Neural cell (in vitro differentiated cells): ENCODE results near the gene ITGAX. TPM values are rescaled to one million over a fixed set of nuclear protein-coding genes. Genes with fewer than 3 reads are reported as not detected.

ENCODE experiments used
- H2AFZ ChIP-seq: fragments of 200-600, 300-800 bp; sonication (generic), shearing (Covaris generic); 2 replicates; pipeline ENCODE4 v1.6.0; 2014; ENCODE audit warnings: low read depth, mild to moderate bottlenecking, antibody characterized with exemption, low read length, moderate library complexity
- H3F3A ChIP-seq: fragments of 200-600 bp; shearing (Covaris generic); 2 replicates; pipeline ENCODE4 v1.6.1; 2016; ENCODE audit warnings: mild to moderate bottlenecking, moderate library complexity, mixed read lengths, antibody characterized with exemption, low read length; ENCODE audit not compliant: insufficient read depth, poor library complexity, severe bottlenecking
- H3K27ac ChIP-seq: fragments of 200-600, 300-800 bp; sonication (generic), shearing (Covaris generic); 2 replicates; pipeline ENCODE4 v1.5.1; 2014; ENCODE audit warnings: mild to moderate bottlenecking, low read length, moderate library complexity
- H3K27me3 ChIP-seq: fragments of 300-800, 200-600 bp; sonication (generic), shearing (Covaris generic); 2 replicates; pipeline ENCODE4 v1.6.0; 2014; ENCODE audit warnings: mild to moderate bottlenecking, low read depth, low read length, moderate library complexity; ENCODE audit not compliant: insufficient read depth
- H3K36me3 ChIP-seq: fragments of 300-800, 200-600 bp; sonication (generic), shearing (Covaris generic); 2 replicates; pipeline ENCODE4 v1.5.1; 2014; ENCODE audit warnings: mild to moderate bottlenecking, antibody characterized with exemption, low read length, moderate library complexity; ENCODE audit not compliant: insufficient read depth
- H3K4me2 ChIP-seq: fragments of 300-800, 200-600 bp; sonication (generic), shearing (Covaris generic); 2 replicates; pipeline ENCODE4 v1.6.0; 2014; ENCODE audit warnings: mild to moderate bottlenecking, low read length
- H3K4me3 ChIP-seq: fragments of 300-800, 200-600 bp; sonication (generic), shearing (Covaris generic); 2 replicates; pipeline ENCODE4 v1.5.1; 2014; ENCODE audit warnings: mild to moderate bottlenecking, low read length, moderate library complexity
- H3K79me2 ChIP-seq: fragments of 200-600 bp; shearing (Covaris generic); replicated peaks from 2 replicates; pipeline ENCODE4 v1.6.0; 2014; ENCODE audit warnings: mild to moderate bottlenecking, low read length, moderate library complexity; ENCODE audit not compliant: insufficient read depth
- H3K9ac ChIP-seq: fragments of 300-800, 200-600 bp; sonication (generic), shearing (Covaris generic); 2 replicates; pipeline ENCODE4 v1.6.1; 2016; ENCODE audit warnings: mild to moderate bottlenecking, low read length, mixed read lengths
- H3K9me2 ChIP-seq: fragments of 200-600 bp; shearing (Covaris generic); 2 replicates; pipeline ENCODE4 v1.6.1; 2016; ENCODE audit warnings: mild to moderate bottlenecking, low read length, mixed read lengths; ENCODE audit not compliant: insufficient read depth
- H3K9me3 ChIP-seq: fragments of 200-600, 300-800 bp; sonication (generic), shearing (Covaris generic); 2 replicates; pipeline ENCODE4 v1.6.1; 2016; ENCODE audit warnings: mild to moderate bottlenecking, mixed run types, low read length, moderate library complexity, mixed read lengths
- H4K20me1 ChIP-seq: fragments of 200-600 bp; shearing (Covaris generic); 2 replicates; pipeline ENCODE4 v1.6.1; 2016; ENCODE audit warnings: mild to moderate bottlenecking, mixed run types; ENCODE audit not compliant: insufficient read depth
- EP300 ChIP-seq: fragments of 450-650 bp; conservative IDR thresholded peaks from 2 replicates; pipeline ENCODE4 v1.6.1; 2014; ENCODE audit warnings: antibody characterized with exemption, mild to moderate bottlenecking, moderate library complexity; ENCODE audit not compliant: poor library complexity, severe bottlenecking
- EZH2 ChIP-seq: fragments of 200-600, 300-800 bp; shearing (Covaris generic), sonication (generic); IDR thresholded peaks from 2 replicates; pipeline ENCODE4 v1.6.1; 2014; ENCODE audit warnings: antibody characterized with exemption, low read length, borderline replicate concordance, mild to moderate bottlenecking; ENCODE audit not compliant: insufficient read depth, poor library complexity, severe bottlenecking
- MXI1 ChIP-seq: fragments of 450-650 bp; conservative IDR thresholded peaks from 2 replicates; pipeline ENCODE4 v1.6.1; 2014; ENCODE audit warnings: antibody characterized with exemption, mild to moderate bottlenecking; ENCODE audit not compliant: poor library complexity, severe bottlenecking
- POLR2AphosphoS5 ChIP-seq: IDR thresholded peaks from 2 replicates; pipeline ENCODE4 v1.6.1; 2012
- RAD21 ChIP-seq: fragments of 450-650 bp; conservative IDR thresholded peaks from 2 replicates; pipeline ENCODE4 v1.6.1; 2014; ENCODE audit warnings: antibody characterized with exemption, mild to moderate bottlenecking, moderate library complexity
- SMC3 ChIP-seq: fragments of 450-650 bp; conservative IDR thresholded peaks from 2 replicates; pipeline ENCODE4 v1.6.1; 2014; ENCODE audit warnings: antibody characterized with exemption, mild to moderate bottlenecking, moderate library complexity; ENCODE audit not compliant: poor library complexity
- polyA plus RNA-seq: library from polyadenylated mRNA; depleted of rRNA; stranded (reverse); fragments of >200 nt; gene quantifications from 2 replicates; pipeline ENCODE4 v1.2.3, GENCODE V29; 2014
- TF ChIP-seq, protein P1 (sequence below): IDR thresholded peaks from 2 replicates; pipeline ENCODE4 v1.6.1; 2012; ENCODE audit warnings: borderline replicate concordance

The ITGAX gene
- polyA plus RNA-seq, 1 donor from 2014 or later, result not detected

GRCh38 chr16:31347445-31347844 is 7.5 kb upstream of the ITGAX start:
- TF ChIP-seq EP300 (no peak), RAD21 (no peak), SMC3 (no peak), MXI1 (no peak), POLR2AphosphoS5 (no peak), EZH2 (no peak)
- TF ChIP-seq, protein P1, sequence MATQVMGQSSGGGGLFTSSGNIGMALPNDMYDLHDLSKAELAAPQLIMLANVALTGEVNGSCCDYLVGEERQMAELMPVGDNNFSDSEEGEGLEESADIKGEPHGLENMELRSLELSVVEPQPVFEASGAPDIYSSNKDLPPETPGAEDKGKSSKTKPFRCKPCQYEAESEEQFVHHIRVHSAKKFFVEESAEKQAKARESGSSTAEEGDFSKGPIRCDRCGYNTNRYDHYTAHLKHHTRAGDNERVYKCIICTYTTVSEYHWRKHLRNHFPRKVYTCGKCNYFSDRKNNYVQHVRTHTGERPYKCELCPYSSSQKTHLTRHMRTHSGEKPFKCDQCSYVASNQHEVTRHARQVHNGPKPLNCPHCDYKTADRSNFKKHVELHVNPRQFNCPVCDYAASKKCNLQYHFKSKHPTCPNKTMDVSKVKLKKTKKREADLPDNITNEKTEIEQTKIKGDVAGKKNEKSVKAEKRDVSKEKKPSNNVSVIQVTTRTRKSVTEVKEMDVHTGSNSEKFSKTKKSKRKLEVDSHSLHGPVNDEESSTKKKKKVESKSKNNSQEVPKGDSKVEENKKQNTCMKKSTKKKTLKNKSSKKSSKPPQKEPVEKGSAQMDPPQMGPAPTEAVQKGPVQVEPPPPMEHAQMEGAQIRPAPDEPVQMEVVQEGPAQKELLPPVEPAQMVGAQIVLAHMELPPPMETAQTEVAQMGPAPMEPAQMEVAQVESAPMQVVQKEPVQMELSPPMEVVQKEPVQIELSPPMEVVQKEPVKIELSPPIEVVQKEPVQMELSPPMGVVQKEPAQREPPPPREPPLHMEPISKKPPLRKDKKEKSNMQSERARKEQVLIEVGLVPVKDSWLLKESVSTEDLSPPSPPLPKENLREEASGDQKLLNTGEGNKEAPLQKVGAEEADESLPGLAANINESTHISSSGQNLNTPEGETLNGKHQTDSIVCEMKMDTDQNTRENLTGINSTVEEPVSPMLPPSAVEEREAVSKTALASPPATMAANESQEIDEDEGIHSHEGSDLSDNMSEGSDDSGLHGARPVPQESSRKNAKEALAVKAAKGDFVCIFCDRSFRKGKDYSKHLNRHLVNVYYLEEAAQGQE, result no peak
- H3K27ac ChIP-seq, result no peak overlapping the region
- no peaks in the 10 kb centered on the region for H3K9me3 ChIP-seq
- no peaks in the 10 kb centered on the region for H3K36me3 ChIP-seq
- no peaks in the 10 kb centered on the region for H3K9me2 ChIP-seq
- H4K20me1 ChIP-seq, result no peaks in the 10 kb centered on the region
- H2AFZ ChIP-seq, result no peak overlapping the region
- H3K27me3 ChIP-seq, result no peaks in the 10 kb centered on the region
- H3K4me3 ChIP-seq, result no peak overlapping the region
- no peaks in the 10 kb centered on the region for H3F3A ChIP-seq
- no peak overlapping the region for H3K4me2 ChIP-seq
- no peak overlapping the region for H3K9ac ChIP-seq
- H3K79me2 ChIP-seq, result no peaks in the 10 kb centered on the region

- Histone ChIP-seq H3F3A (no peaks in the 10 kb centered on the region), H3K9me3 (no peaks in the 10 kb centered on the region), H4K20me1 (no peaks in the 10 kb centered on the region), H3K4me3 (no peak overlapping the region), H3K79me2 (no peaks in the 10 kb centered on the region), H3K4me2 (no peak overlapping the region), H3K36me3 (no peaks in the 10 kb centered on the region), H3K9me2 (no peaks in the 10 kb centered on the region), H3K9ac (no peak overlapping the region), H2AFZ (no peak overlapping the region), H3K27ac (no peak overlapping the region), H3K27me3 (no peaks in the 10 kb centered on the region)
- TF ChIP-seq, protein P1, result no peak
Observed at GRCh38 chr16:31348579-31348978, 6.4 kb upstream of the ITGAX start.
